ENCODE measurements around the gene HM13. TPM values are rescaled to one million over a fixed set of nuclear protein-coding genes. Genes with fewer than 3 reads are reported as not detected.

The HM13 gene
- total and polyA plus RNA-seq, 2 experiments from 2014 or later, result 126 to 150 TPM

DNA sequence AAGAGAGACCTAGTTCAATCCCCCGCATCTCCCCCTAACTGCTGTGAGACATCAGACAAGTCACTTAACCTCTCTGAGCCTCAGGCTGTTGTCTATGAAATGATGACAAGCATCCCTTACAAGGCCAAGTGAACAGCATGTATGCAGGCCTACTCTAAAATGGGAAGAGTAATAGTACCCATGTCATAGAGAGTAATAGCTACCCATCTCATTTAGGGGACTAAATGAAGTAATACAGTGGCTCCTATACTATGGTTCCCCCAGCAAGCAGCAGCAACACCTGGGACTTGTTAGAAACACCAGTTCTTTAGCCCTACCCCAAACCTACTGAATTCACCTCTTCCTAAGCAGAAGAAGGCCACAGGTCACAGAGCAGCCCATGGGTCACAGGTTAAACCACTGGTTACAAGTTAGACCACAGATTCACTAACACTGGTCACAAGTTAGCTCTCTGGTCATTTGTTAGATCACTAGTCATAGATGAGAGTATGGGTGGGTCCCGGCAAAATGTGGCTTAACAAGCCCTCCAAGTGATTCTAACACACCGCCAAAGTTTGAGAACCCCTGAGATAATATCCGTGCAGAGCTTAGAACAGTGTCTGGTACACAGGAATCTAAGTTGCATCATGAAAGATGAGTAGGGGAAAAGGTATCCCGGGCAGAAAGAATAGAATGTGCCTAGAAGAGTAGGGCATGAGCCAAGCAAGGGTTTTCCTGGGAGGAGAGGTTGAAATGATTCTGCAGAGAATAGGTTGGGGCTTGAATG lies 40.7 kb upstream of the HM13 start (continued):
- TF ChIP-seq, protein P1, sequence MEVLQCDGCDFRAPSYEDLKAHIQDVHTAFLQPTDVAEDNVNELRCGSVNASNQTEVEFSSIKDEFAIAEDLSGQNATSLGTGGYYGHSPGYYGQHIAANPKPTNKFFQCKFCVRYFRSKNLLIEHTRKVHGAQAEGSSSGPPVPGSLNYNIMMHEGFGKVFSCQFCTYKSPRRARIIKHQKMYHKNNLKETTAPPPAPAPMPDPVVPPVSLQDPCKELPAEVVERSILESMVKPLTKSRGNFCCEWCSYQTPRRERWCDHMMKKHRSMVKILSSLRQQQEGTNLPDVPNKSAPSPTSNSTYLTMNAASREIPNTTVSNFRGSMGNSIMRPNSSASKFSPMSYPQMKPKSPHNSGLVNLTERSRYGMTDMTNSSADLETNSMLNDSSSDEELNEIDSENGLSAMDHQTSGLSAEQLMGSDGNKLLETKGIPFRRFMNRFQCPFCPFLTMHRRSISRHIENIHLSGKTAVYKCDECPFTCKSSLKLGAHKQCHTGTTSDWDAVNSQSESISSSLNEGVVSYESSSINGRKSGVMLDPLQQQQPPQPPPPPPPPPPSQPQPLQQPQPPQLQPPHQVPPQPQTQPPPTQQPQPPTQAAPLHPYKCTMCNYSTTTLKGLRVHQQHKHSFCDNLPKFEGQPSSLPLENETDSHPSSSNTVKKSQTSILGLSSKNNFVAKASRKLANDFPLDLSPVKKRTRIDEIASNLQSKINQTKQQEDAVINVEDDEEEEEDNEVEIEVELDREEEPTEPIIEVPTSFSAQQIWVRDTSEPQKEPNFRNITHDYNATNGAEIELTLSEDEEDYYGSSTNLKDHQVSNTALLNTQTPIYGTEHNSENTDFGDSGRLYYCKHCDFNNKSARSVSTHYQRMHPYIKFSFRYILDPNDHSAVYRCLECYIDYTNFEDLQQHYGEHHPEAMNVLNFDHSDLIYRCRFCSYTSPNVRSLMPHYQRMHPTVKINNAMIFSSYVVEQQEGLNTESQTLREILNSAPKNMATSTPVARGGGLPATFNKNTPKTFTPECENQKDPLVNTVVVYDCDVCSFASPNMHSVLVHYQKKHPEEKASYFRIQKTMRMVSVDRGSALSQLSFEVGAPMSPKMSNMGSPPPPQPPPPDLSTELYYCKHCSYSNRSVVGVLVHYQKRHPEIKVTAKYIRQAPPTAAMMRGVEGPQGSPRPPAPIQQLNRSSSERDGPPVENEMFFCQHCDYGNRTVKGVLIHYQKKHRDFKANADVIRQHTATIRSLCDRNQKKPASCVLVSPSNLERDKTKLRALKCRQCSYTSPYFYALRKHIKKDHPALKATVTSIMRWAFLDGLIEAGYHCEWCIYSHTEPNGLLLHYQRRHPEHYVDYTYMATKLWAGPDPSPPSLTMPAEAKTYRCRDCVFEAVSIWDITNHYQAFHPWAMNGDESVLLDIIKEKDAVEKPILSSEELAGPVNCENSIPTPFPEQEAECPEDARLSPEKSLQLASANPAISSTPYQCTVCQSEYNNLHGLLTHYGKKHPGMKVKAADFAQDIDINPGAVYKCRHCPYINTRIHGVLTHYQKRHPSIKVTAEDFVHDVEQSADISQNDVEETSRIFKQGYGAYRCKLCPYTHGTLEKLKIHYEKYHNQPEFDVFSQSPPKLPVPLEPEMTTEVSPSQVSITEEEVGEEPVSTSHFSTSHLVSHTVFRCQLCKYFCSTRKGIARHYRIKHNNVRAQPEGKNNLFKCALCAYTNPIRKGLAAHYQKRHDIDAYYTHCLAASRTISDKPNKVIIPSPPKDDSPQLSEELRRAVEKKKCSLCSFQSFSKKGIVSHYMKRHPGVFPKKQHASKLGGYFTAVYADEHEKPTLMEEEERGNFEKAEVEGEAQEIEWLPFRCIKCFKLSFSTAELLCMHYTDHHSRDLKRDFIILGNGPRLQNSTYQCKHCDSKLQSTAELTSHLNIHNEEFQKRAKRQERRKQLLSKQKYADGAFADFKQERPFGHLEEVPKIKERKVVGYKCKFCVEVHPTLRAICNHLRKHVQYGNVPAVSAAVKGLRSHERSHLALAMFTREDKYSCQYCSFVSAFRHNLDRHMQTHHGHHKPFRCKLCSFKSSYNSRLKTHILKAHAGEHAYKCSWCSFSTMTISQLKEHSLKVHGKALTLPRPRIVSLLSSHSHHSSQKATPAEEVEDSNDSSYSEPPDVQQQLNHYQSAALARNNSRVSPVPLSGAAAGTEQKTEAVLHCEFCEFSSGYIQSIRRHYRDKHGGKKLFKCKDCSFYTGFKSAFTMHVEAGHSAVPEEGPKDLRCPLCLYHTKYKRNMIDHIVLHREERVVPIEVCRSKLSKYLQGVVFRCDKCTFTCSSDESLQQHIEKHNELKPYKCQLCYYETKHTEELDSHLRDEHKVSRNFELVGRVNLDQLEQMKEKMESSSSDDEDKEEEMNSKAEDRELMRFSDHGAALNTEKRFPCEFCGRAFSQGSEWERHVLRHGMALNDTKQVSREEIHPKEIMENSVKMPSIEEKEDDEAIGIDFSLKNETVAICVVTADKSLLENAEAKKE (CRISPR knock-in tag; IDR thresholded peaks at IDR 0.05), result no peak
- TF ChIP-seq, protein P2, sequence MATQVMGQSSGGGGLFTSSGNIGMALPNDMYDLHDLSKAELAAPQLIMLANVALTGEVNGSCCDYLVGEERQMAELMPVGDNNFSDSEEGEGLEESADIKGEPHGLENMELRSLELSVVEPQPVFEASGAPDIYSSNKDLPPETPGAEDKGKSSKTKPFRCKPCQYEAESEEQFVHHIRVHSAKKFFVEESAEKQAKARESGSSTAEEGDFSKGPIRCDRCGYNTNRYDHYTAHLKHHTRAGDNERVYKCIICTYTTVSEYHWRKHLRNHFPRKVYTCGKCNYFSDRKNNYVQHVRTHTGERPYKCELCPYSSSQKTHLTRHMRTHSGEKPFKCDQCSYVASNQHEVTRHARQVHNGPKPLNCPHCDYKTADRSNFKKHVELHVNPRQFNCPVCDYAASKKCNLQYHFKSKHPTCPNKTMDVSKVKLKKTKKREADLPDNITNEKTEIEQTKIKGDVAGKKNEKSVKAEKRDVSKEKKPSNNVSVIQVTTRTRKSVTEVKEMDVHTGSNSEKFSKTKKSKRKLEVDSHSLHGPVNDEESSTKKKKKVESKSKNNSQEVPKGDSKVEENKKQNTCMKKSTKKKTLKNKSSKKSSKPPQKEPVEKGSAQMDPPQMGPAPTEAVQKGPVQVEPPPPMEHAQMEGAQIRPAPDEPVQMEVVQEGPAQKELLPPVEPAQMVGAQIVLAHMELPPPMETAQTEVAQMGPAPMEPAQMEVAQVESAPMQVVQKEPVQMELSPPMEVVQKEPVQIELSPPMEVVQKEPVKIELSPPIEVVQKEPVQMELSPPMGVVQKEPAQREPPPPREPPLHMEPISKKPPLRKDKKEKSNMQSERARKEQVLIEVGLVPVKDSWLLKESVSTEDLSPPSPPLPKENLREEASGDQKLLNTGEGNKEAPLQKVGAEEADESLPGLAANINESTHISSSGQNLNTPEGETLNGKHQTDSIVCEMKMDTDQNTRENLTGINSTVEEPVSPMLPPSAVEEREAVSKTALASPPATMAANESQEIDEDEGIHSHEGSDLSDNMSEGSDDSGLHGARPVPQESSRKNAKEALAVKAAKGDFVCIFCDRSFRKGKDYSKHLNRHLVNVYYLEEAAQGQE (IDR thresholded peaks at IDR 0.05; ENCODE audit: unreplicated experiment), result no peak
- TF ChIP-seq EZH2phosphoT487 (IDR thresholded peaks at IDR 0.05; ENCODE audit: unreplicated experiment) (no peak), POLR2AphosphoS5 (IDR thresholded peaks at IDR 0.05; ENCODE audit: low read depth) (no peak)

DNA sequence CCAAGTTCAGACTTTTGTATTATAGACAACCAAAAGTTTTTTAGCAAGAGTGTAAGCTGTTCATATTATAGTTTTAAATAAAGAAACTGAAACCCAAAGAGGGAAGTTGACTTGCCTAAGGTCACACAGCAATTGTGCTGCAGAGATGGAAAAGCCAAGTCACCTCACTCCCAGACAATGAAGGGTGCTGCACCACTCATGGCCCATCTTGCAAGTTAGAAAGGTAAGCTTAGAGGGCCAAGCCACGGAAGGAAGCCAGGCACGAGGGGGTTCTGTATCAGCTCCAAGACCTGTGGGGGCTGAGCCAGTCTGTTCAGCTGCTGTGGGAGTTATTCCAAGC lies 40.2 kb upstream of the HM13 start:
- peaks cover 44% of the 10 kb centered on the region for H3K27me3 Mint-ChIP-seq (ENCODE audit: insufficient read depth, low read depth, poor library complexity)
- no peaks in the 10 kb centered on the region; the same call in 1 of the 3 replicates for H3K4me1 Mint-ChIP-seq
- H3K79me2 ChIP-seq (replicated peaks; ENCODE audit: insufficient read depth), result no peaks in the 10 kb centered on the region
- no peak overlapping the region for H3K27ac Mint-ChIP-seq
- H4K20me1 ChIP-seq (replicated peaks; ENCODE audit: insufficient read depth), result no peaks in the 10 kb centered on the region
- H3F3A ChIP-seq (replicated peaks; ENCODE audit: low read depth), result 0 out of 2 replicates have a peak, but pooled peaks cover 7% of the 10 kb centered on the region
- H3K4me3 ChIP-seq, result peak overlapping the region; percentile 76
- peak overlapping the region; percentile 100; the same call in 1 of the 2 replicates for H3K4me2 ChIP-seq
- peaks cover 12% of the 10 kb centered on the region for H3K4me1 ChIP-seq (ENCODE audit: insufficient read depth)
- no peaks in the 10 kb centered on the region for H3K36me3 ChIP-seq (ENCODE audit: insufficient read depth)
- no peaks in the 10 kb centered on the region for H3K9me2 ChIP-seq (ENCODE audit: insufficient read depth)
- H3K36me3 Mint-ChIP-seq (ENCODE audit: low read depth), result peaks cover 22% of the 10 kb centered on the region
- peaks cover 65% of the 10 kb centered on the region for H3K27me3 ChIP-seq (ENCODE audit: insufficient read depth)
- H3K27ac ChIP-seq (ENCODE audit: low read depth), result no peak overlapping the region
- peaks cover 67% of the 10 kb centered on the region for H3K9me3 Mint-ChIP-seq
- H2AFZ ChIP-seq, result peak overlapping the region; percentile 99; the same call in 1 of the 2 replicates
- DNase-seq (ENCODE audit: low spot score), result no peak
- no peak for ATAC-seq
- peak overlapping the region; percentile 70; the same call in 2 of the 3 replicates for H3K4me3 Mint-ChIP-seq
- TF ChIP-seq STAT1 (IDR thresholded peaks at IDR 0.05; ENCODE audit: unreplicated experiment) (no peak), ZNF331 (CRISPR knock-in tag; IDR thresholded peaks at IDR 0.05; ENCODE audit: low read depth) (no peak), EZH2 (IDR thresholded peaks at IDR 0.05; ENCODE audit: low read depth, unreplicated experiment) (no peak), CREB1 (CRISPR knock-in tag; IDR thresholded peaks at IDR 0.05; ENCODE audit: low read depth) (no peak), POLR2AphosphoS5 (IDR thresholded peaks at IDR 0.05; ENCODE audit: low read depth) (no peak), ZNF114 (CRISPR knock-in tag; IDR thresholded peaks at IDR 0.05) (no peak)
- TF ChIP-seq, protein P2 (IDR thresholded peaks at IDR 0.05; ENCODE audit: unreplicated experiment), result no peak

Data from GM23338 (cell line).